HT-29 (cell line): ENCODE data around the gene DLGAP4. TPM values are rescaled to one million over a fixed set of nuclear protein-coding genes. Genes with fewer than 3 reads are reported as not detected.

ENCODE experiments used
- DNase-seq: peaks from one replicate; pipeline ENCODE4 v3.0.0-alpha.2; 2015; ENCODE audit warnings: low spot score
- total RNA-seq: library from RNA; depleted of rRNA; stranded (reverse); fragments of >200 nt; shearing (Covaris generic); gene quantifications from 2 replicates; pipeline ENCODE4 v1.2.3, GENCODE V29; 2014

The DLGAP4 gene
- total RNA-seq, 1 experiment from 2014 or later, result 37.0 TPM

- no peak for DNase-seq
These were observed 47.6 kb downstream of the DLGAP4 start for GRCh38 chr20:36353740-36354139.

- no peak for DNase-seq
These were observed 49.5 kb downstream of the DLGAP4 start for GRCh38 chr20:36355469-36356171.

- no peak for DNase-seq
These were observed 53.7 kb downstream of the DLGAP4 start for GRCh38 chr20:36359668-36360406.

- no peak for DNase-seq
These were observed 54.3 kb downstream of the DLGAP4 start for GRCh38 chr20:36360429-36360828.

- DNase-seq, result no peak
These were observed 55.3 kb downstream of the DLGAP4 start for GRCh38 chr20:36361406-36361805.

- no peak for DNase-seq
These were observed 56.1 kb downstream of the DLGAP4 start for GRCh38 chr20:36362261-36362660.

- no peak for DNase-seq
These were observed 57.0 kb downstream of the DLGAP4 start for GRCh38 chr20:36362978-36363713.

GRCh38 chr20:36364506-36364905, 58.4 kb downstream of the DLGAP4 start:
- no peak for DNase-seq

GRCh38 chr20:36366623-36367369, 60.7 kb downstream of the DLGAP4 start:
- no peak for DNase-seq

- no peak for DNase-seq
These were observed 61.2 kb downstream of the DLGAP4 start for GRCh38 chr20:36367370-36367745.

- DNase-seq, result no peak
These were observed 62.0 kb downstream of the DLGAP4 start for GRCh38 chr20:36367907-36368799.

- no peak for DNase-seq
These were observed 62.7 kb downstream of the DLGAP4 start for GRCh38 chr20:36368869-36369268.

- DNase-seq, result no peak
These were observed 63.6 kb downstream of the DLGAP4 start for GRCh38 chr20:36369739-36370138.

GRCh38 chr20:36370991-36371790, 65.1 kb downstream of the DLGAP4 start:
- DNase-seq, result no peak

- no peak for DNase-seq
These were observed 66.5 kb downstream of the DLGAP4 start for GRCh38 chr20:36372666-36373065.

- DNase-seq, result no peak
These were observed 67.0 kb downstream of the DLGAP4 start for GRCh38 chr20:36373089-36373488.

GRCh38 chr20:36374995-36375394, 68.9 kb downstream of the DLGAP4 start:
- no peak for DNase-seq

GRCh38 chr20:36377348-36378326, 71.5 kb downstream of the DLGAP4 start:
- no peak for DNase-seq

GRCh38 chr20:36378686-36379085, 72.5 kb downstream of the DLGAP4 start:
- no peak for DNase-seq
